ENCODE data around the gene QPRT.
"Not testable (repeated sequence)": the region's sequence is repeated elsewhere in the genome, so short reads cannot be mapped to it uniquely, and the experiment has no call there.

The QPRT gene

DNA sequence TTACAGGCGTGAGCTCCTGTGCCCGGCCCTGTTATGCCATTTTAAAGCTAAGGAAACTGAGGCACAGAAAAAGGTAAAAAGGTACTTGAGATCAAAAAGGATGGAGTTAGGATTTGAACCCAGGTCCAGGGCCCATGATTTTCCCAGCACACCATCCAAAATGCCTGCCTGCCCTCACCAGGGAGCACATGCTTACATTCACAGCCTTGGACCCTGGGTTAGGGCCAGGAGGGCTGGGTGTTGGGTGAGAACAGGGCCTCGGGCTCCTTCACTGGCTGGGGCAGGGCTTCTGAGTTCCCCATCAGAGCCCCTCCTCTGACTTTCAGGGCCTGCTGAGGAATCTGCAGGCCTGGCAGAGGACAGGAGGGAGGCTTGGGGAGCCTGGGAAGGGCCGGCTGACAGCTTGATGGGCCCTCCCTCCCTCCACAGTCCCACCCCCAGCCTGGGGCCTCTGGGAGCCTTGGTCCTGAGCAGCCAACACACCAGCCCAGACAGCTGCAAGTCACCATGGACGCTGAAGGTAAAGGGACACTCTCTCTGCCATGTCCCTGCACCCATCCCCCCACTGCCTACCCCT, at the start of gene QPRT:
Gene QPRT (plus strand): TSS at position 490 of the 577 bp plus-strand sequence. CDS start 18 bp downstream, at position 508.
- FAIRE-seq, result no peak

DNA sequence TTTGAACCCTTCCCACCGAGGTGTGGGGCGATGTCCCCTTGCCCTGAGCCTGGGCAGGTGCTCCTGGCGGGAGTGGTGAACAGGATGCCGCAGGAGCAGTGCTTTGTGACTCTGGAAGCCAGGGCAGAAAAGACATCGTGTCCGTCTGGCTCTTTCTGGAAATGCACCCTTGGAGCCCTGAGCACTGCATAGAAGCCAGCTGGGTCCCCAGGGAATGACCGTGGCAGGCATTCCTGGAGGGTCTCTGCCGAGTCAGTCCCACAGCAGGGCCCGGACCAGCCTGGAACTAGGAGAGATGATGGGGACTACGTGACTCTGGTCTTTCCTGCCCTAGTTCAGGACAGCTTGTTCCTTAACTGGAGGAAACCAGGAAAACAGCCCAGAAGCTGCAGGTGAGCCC, 49.7 kb upstream of the QPRT start:
- not testable (repeated sequence) for FAIRE-seq

DNA sequence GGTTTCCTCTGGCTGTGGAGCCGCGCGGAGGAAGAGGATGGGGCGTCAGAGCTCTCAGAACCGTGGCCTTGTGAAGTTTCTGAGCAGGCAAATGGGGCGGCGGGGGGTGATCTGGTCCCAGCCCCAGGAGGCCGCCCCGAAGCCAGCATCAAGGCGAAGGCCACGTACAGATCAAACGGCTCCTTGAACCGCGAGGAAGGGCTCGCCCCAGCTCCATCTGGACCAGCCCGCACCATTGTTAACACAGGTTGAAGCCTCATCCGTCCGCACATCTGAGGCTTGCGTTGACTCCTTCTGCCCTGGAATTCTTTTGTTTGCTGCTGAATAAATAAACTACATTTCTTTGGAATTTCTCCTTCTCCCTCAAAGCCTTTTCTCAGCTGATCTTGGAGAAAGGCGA, 47.3 kb upstream of the QPRT start:
- FAIRE-seq, result not testable (repeated sequence)

DNA sequence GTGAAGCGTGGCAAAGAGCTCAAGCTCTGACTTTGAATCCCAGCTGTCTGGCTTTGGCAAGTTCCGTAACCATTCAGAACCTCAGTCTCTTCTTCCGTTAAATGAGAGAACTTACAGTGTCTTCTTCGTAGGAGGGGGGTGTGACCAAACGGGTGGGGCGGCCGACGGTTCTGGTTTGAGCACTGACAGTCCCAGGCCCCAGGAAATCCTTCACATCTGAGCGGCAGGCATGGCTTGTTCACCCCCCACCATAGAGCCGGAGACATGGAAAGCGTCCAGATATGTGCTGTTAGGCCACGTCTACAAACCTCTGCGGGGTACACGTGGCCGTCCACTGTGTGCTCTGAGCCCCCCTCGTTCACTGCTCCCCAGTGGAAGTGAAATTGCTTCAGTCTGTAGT, 43.1 kb upstream of the QPRT start:
- FAIRE-seq, result not testable (repeated sequence)

DNA sequence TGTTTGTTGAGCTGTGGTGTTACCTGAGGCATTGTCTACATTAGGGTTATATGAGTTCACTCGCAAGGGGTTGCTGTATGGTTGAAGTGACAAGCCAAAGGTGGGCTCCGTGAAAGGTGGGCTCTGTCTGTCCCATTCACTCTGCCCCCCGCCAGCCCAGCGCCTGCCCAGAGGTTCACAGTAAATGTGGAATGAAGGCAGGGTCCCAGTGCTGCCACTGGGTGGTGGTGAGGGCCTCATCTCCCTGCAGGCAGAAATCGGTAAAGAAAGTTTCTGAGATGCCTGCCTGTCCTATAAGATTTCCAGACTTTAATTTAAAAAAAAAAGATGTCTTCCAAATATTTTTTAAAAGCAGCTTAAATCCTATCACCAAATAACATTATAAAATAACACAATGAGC, 42.6 kb upstream of the QPRT start:
- not testable (repeated sequence) for FAIRE-seq

DNA sequence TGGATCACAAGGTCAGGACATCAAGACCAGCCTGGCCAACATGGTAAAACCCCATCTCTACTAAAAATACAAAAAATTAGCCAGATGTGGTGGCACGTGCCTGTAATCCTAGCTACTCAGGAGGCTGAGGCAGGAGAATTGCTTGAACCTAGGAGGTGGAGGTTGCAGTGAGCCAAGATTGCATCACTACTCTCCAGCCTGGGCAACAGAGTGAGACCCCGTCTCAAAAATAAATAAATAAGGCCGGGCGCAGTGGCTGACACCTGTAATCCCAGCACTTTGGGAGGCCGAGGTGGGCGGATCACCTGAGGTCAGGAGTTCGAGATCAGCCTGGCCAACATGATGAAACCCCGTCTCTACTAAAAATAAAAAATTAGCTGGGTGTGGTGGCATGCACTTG, 40.2 kb upstream of the QPRT start:
- FAIRE-seq, result not testable (repeated sequence)

DNA sequence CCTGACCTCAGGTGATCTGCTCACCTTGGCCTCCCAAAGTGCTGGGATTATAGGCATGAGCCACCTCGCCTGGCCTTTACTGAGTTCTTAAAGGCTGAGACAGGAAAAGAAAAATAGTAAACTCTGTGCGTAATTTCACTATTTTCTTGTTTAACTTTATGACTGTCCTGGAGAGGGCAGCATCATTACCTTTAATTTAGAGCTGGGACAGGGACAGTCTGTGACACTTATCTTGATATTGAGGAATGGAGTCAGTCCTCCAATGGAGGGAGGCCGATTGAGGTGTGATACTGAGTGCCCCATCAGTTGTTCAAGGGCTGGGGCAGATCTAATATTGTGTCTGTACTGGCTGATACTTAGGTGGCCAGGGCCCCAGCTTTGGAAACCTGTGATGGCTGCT, 37.4 kb upstream of the QPRT start:
- no peak for FAIRE-seq

DNA sequence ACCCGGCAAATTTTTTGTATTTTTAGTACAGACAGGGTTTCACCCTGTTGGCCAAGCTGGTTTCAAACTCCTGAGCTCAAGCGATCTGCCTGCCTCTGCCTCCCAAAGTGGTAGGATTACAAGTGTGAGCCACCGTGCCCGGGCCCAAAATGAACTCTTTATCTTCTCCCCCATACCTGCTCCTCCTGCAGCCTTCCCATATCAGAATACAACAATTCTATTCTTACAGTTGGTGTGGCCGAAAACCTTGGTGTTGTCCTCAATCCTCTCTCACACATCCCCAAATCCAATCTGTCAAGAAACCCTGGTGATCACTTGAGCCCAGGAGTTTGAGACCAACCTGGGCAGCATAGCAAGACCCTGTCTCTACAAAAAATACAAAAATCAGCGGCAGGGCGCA, 35.4 kb upstream of the QPRT start:
- no peak for FAIRE-seq

DNA sequence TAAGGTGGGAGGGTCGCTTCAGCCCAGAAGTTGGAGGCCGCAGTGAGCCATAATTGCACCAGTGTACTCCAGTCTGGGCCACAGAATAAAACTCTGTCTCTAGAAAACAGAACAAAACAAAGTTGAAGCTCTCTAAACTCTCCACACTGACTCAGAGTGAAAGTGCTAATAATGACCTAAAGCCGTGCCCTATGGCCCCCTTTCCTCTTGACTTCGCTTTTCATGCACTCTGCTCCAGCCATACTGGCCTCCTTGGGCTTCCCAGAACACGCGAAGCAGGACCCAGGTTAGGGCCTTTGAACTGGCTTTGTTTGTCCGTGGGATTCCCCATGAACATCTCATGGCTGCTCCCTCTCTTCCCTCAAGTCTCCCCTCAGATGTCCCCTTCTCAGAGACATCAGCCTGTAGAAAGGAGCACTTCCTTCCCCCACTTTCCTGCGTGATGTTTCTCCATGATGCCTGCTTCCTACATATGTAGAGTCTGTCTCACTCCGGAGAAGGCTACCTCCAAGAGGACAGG, 34.6 kb upstream of the QPRT start:
- no peak for FAIRE-seq

DNA sequence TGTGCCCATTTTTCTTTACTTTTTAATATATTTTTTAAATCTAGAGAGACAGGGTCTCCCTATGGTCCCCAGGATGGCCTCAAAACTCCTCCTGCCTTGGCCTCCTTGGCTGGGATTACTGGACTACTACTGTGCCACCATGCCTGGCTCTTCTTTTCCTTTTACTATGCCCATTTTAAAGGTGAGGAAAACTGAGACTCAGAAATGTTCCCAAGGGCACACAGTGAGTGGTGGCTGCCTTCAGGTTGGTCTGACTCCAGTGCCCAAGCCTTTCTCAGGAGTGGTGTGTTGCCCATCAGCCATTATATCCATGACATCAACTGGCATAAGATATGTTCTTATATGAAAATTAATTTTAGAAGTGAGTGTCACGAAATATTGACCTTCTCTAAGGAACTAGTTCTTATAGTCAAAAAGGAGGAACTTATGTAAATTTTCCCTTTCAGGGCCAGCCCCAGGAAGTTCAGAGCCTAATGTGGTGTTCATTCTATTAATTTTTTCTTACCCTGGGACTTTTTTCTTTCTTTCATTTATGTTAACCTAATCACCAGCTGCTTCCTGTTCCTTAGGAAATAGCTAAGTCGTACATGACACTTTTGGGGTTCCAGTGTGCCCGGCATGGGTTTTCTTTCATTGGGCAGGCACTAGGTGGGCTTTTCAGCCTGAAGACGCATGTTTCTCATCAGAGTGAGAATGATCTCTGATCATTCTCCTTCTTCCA, 33.8 kb upstream of the QPRT start:
- FAIRE-seq, result no peak

DNA sequence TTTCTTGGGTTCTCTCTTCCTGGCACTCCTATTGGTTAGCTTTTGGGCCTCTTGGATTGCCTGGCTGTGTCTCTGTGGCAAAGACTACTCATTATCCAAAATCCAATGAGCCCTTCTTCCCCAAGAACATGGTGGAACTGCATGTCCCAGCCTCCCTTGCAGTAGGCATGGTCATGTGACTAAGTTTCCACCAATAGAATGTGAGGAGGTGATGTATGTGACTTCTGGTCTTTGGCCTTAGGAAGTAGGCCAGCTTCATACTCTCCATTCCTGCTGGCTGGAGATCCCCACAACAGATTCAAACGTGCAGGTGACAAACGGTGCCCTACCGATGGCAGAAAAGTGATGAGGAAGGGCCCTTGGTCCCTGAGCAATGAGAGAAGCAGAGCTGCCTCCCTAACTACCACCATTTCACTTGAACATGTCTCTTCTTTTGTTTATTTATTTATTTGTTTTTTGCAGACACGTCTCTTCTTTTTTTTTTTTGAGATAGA, 33.2 kb upstream of the QPRT start:
- FAIRE-seq, result no peak

DNA sequence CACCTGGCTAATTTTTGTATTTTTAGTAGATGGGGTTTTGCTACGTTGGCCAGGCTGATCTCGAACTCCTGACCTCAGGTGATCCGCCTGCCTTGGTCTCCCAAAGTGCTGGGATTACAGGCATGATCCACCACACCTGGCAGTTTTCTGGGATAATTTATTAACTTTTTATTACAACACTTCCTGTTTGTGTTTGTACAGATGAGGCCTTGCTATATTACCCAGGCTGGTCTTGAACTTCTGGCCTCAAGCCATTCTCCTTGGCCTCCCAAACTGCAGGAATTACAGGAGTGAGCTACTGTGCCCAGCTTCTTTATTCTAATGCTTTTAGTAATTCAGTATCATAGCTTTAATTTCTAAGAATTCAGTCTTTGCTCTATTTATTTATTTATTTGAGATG, 32.0 kb upstream of the QPRT start:
- no peak for FAIRE-seq

DNA sequence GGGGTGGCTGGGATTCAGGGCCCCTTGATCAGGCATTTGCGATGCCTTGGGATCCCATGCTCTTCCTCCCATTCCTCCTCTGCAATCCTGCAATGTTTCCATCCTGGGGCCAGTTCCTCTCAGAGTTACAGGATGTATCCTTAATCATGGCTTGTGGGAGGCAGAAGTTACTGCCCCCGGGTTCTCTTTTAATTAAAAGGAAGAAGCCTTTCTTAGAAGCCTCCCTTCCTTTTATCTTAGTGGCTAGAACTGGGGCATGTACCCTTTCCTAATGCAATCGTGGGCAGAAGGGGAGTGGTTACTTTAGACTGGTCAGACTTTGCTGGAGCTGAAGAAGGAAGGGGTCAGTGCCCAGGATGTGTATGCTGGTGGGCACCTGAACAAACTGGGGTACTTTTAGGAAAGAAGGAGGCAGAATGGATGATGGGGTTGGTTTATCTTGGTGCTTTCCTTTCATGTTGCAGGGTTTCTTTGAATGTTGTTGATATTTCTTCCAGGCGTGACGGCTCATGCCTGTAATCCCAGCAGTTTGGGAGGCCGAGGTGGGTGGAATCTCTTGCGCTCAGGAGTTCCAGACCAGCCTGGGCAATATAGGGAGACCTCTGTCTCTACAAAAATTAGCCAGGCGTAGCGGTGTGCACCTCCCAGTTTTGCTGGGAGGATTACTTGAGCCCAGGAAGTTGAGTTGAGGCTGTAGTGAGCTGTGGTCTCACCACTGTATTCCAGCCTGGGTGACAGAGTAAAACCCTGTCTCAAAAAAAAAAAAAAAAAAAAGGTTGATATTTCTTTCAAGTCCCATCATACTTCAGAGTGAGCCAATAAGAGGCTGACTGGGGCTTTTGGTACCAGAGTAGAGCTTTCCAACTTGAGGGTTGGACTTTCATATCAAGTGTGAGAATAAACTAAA, 29.1 kb upstream of the QPRT start:
- no peak for FAIRE-seq

DNA sequence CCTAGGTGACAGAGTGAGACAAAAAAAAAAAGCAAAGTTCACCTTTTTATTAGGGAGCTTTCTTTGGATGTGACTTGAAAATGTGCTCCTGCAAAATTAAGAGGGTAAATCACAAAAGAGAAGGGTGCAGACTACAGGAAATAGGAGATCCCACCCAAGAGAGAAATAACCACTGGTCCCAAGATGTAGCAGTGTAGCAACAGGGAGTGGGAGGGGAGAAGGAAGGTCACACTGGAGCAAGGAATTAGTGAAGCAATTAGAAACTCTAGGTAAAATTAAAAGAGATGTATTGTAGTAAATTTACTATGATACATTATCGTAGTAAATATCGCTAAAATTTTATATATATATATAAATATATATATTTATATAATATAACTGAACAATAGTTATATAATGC, 28.2 kb upstream of the QPRT start:
- FAIRE-seq, result no peak

DNA sequence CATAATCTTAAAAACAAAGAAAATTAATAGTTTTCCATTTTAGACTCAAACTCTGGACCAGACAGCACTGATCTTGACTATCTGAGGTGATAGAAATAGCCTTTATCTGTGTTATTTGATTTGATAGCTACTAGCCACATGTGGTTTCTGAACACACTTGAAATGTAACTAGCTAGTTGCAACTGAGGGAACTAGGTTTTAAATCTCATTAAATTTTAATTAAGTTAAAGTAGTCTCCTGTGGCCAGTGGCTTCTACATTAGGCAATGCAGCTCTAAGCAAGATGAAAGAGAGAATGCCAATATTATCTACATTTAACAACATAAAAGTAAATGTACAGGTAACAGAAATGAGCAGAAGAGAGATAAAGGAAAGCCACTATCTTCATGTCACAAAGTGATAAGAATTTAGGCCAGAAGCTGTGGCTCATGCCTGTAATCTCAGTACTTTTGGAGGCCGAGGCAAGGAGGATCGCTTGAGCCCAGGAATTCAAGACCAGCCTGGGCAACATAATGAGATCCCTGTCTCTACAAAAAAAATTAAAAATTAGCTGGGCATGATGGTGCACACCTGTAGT, 27.1 kb upstream of the QPRT start:
- FAIRE-seq, result no peak

DNA sequence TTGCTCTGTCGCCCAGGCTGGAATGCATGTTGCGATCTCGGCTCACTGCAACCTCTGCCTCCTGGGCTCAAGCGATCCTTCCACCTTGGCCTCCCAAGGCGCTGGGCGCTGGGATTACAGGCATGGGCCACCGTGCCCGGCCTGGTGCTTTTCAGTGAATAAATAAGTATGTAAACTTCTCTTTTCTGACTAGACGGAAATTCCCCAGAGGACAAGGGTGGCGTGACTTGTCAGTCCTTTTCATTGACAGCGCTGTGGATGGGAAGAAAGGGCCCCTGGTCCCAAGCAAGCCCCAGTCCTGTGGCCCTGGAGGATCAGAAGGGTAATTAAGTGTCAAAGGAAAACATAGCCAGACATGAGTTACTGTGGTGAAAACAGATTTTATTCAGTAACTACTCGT, 25.5 kb upstream of the QPRT start:
- FAIRE-seq, result no peak

DNA sequence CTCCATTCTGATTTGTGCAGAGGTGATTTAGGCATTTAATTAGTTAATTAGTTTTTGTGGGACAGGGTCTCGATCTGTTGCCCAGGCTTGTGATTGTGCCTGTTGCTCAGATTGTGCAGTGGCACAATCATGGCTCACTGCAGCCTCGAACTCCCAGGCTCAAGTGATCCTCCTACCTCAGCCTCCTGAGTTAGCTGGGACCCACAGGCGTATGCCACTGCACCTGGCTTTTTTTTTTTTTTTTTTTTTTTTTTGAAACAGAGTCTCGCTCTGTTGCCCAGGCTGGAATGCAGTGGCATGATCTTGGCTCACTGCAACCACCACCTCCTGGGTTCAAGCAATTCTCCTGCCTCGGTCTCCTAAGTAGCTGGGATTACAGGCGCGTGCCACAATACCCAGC, 25.1 kb upstream of the QPRT start:
- not testable (repeated sequence) for FAIRE-seq

DNA sequence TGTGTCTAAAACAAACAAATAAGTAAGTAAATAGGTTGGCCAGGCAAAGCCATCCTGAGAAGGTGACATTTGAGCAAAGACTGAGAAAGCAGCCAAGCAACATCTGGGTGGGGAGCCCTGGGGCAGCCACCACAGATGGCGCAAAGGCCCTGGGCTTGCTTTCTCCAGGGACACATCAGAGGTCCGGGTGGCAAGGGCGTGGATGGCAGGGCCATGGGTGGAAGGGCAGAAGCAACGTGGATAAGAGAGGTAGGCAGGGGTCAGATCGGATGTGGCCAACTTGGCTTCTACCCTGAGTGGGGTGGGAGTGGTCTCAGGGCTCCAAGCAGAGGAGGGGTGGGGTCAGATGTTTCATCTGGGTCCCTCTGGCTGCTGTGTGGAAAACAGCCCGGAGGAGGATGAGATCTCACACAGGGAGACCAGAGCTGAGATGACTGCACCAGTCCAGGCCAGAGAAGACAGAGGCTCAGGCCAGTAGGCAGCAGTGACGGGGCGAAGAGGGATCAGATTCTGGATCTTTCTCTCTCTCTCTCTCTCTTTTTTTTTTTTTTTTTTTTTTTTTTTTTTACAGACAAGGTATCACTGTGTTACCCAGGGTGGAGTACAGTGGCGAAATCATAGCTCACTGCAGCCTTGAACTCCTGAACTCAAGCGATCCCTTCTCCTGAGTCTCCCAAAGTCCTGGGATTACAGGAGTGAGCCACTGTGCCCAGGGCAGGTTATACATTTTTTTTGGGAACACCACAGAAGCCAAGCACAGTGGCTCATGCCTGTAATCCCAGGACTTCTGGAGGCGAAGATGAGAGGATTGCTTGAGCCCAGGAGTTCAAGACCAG, 22.1 kb upstream of the QPRT start:
- FAIRE-seq, result no peak

DNA sequence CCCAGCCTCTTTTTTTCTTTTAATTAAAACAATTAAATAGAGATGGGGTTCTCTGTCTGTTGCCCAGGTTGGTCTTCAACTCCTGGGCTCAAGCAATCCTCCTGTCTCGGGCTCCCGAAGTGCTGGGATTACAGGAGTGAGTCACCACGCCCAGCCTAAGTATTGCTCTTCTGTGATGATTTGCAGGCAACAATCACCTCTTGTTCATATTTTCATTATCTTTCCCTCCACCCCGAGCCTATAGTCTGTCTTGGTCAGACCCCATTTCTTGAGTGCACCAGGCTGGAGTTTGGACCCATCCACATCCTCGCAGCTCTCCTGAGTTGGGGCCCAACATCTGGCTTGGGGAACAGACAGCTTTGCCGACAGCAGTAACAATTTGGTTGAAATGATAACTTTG, 20.3 kb upstream of the QPRT start:
- FAIRE-seq, result no peak

DNA sequence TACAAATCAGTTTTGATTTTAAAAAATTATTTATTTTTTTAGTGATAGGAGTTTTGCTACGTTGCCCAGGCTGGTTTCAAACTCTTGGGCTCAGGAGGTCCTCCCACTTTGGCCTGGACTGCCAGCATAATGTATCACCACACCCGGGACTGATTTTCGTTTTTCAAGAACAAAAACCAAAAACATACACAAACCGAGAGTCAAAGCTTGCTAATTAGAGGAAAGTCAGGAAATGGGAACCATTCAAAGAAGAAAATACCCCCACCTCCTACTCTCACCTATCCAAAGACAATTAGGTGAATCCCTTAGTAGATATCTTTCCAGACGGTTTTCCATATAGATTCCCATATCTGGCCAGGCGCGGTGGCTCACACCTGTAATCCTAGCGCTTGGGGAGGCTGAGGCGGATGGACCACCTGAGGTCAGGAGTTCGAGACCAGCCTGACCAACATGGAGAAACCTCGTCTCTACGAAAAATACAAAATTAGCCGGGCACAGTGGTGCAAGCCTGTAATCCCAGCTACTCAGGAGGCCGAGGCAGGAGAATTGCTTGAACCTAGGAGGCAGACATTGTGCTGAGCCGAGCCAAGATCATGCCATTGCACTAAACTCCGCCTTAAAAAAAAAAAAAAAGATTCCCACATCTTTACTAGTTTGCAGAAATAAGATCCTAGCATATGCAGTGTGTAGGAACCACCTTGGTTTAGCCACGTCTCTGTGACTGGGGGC, 16.8 kb upstream of the QPRT start:
- FAIRE-seq, result no peak

DNA sequence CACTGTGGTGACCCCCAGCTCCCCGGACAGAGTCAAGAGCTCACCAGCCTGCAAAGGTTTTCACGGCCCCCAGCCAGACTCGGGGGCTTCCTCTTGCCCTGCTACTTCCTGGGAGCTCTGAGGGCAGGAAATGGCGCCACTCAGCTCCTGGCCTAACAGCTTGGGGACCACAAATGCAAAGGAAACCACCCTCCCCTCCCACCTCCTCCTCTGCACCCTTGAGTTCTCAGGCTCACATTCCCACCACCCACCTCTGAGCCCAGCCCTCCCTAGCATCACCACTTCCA, 16.3 kb upstream of the QPRT start:
- FAIRE-seq, result no peak
